ENCODE data around the gene PFKFB4.
A peak's percentile ranks its signal among the peaks of the same experiment; 100 is the strongest.

The PFKFB4 gene

DNA sequence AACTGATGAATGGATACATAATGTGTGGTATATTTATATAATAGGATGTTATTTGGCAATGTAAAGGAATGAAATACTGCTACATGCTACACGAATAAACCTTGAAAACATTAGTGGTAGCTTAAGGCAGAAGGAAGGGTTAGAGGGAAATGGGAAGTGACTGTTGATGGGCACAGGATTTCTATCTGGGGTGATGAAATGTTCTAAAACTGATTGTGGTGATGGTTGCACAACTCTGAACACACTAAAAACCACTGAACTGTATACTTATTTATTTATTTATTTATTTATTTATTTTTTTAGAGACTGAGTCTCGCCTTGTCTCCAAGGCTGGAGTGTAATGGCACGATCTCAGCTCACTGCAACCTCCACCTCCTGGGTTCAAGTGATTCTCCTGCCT, 27.8 kb downstream of the PFKFB4 start:
- no peak for DNase-seq

DNA sequence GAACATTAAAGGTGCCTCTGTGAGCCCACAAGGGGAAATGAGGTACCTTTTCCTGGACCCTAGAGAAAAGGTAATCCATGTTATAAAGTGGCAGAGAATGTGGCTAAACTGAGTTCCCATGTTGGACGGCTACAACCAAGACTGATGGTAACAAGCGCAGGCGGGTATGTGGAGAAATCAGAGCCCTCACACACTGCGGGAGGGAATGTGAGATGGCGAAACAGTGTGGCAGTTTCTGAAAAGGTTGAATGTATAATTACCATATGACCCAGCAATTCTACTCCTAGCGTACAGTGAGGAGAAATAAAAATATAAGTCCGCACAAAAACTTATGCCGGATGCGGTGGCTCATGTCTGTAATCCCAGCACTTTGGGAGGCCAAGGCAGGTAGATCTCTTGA, 28.6 kb downstream of the PFKFB4 start:
- DNase-seq, result no peak

DNA sequence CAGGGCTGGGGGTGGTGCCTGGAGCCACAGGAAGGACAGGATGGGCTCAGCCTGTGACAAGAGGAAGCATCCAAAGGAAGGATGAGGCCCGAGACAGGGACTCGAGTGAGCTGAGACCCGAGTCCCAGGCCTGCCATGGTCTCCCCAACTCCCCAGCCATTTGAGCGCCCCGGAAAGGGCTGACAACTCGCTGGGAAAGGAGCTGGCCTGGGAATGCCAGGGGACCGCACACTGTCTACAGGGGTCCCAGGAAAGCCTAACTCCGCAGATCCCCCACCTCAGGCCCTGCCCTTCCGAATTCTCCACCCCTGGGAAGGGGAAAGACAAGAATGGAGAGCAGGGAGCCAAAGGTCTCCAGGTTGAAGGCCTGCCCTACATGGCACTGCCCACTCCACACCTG, 31.6 kb downstream of the PFKFB4 start:
- DNase-seq, result no peak

DNA sequence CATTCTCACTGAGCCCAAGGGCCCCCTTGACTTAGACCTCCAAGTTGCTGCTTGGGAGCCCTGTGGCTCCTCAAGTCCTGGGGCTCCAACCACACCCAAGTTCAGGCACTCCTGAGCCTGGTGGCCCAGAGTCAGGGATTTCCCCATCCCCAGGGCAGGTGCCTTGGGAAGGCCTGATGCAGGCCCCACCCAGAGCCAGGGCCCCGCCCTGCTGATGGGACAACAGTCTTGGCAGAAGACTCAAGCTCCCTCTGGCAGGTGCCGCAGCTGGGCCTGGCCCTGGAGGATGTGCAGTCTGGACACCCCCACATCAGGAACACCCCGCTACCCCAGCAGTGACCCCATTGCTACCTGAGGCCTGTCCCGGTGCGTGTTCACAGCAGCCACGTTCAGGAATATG, 35.0 kb downstream of the PFKFB4 start:
- DNase-seq, result no peak

DNA sequence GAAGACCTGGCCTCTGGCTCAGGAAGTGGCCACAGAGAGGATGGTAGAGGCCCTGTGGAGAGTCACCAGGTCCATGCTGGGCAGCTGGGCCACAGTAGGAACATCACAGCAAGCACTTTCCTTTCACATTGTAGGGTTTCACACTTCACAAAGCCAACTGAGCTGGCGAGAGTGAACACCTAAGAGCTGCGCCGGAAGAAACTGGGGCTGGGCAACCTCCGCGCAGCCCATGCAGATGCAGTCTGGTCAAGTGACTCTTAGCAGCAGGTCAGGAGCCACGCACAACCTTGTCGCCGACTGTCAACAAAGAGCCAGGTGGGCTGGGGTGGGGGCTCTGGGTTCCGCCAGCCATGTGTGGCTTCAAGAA, 37.3 kb downstream of the PFKFB4 start:
- no peak for DNase-seq

DNA sequence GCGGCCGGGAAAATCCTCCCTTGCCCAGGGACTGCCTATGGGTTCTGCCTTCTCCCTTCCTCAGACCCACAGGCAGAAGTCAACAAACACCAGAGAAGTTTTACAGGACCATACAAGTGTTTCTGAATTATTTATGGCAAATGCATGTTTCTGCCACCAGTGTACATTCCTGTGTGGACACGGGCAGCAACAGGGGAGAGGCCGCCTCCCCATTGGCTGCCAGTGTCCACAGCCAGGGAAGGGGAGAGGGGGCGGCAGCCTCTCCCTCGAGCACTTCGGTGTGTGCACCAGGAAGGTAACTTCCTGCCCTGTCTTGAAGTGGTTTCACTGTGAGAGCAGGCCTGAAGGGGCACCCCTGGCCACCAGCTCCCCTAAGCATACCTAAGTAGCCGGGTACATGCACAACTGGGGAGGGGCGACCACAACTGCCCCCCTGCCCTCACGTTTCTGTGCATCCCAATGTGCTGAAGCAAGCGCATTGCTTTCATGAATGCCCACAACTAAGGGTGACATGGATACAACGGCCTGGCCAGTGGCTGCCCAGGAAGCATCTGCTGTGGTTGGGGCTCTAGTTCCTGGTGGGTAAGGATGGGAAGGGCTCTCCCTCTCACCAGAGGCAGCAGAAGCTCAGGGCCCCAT, 37.8 kb downstream of the PFKFB4 start:
- DNase-seq, result no peak

DNA sequence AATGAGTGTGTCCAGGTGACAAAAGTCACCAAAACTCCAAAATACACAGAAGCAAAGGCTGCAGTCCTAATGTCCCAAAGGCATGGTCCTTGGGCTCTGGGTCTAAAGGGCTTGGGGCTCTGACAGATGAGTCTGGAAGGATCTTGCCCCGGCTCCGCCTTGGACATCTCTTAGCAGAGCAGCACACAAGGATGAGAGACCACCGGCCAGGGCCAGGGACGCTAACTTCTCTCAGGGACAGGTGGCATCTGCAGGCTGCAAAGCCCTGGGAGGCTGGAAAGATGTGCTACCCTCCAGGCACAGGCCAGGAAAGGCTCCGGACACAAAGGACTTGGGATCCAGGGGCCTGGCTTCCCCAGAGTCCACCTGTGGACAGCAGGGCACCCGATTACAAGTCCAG, 38.5 kb downstream of the PFKFB4 start:
- DNase-seq, result no peak

DNA sequence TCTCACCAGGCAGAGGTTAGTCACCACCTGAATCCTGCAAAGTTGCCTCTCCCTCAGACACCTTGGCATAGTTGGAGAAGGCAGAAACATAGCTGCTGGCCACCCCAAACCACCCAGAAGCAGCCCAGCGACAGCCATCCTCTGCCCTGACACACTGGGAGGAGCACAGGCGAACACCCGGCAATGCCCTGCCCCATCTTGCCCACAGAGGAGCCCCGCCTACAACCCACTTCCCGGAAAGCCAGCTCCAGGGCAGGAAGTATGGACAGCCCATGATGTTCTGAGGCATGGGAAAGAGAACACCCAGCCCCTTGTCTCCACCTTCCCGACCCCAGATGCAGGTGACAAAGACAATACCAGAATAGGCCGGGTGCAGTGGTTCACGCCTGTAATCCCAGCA, 40.0 kb downstream of the PFKFB4 start:
- no peak for DNase-seq

DNA sequence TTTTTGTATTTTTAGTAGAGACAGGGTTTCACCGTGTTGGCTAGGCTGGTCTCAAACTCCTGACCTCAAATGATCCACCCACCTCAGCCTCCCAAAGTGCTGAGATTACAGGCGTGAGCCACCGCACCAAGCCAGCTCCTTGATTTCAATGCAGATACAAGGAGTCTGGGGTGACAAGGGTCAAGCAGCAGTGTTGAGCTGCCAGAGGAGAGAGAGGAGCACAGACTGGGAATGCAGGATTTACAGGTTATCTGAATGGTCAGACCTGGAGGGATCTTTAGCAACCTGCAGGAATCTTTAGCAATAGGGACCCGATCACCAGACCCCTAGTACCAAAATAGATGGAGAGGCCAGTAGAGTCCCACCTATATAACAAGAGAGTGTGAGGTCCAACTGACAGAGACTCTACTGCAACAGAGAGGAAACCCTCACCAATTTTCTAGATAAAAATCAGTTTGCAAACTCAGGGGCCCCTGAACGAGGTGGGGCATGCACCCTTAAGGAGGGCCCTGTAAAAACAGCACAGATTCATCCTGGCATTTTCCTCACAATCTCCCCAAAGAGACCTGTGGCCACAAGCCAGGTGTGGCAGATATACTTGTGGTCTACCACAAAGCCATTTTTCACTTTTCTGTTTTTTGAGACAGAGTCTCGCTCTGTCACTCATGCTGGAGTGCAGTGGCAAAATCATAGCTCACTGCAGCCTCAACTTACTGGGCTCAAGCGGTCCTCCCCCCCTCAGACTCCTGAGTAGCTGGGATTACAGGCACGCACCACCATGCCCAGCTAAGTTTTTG, 42.0 kb downstream of the PFKFB4 start:
- DNase-seq, result no peak

DNA sequence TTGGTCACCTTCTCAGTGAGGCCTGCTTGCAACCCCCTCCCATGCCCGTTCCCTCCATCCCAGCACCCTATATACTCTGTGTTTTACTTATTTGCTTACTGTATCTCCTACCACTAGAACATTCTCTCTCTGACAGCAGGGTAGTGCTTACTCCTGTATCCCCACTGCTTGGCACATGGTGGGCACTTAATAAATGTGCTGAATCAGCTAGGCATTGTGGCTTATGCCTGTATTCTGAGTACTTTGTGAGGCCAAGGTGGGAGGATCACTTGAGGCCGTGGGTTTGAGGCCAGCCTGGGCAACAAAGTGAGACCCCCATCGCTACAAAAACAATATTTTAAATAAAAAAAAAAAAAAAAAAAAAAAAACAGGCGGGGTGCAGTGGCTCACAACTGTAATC, 45.1 kb downstream of the PFKFB4 start:
- no peak for DNase-seq

DNA sequence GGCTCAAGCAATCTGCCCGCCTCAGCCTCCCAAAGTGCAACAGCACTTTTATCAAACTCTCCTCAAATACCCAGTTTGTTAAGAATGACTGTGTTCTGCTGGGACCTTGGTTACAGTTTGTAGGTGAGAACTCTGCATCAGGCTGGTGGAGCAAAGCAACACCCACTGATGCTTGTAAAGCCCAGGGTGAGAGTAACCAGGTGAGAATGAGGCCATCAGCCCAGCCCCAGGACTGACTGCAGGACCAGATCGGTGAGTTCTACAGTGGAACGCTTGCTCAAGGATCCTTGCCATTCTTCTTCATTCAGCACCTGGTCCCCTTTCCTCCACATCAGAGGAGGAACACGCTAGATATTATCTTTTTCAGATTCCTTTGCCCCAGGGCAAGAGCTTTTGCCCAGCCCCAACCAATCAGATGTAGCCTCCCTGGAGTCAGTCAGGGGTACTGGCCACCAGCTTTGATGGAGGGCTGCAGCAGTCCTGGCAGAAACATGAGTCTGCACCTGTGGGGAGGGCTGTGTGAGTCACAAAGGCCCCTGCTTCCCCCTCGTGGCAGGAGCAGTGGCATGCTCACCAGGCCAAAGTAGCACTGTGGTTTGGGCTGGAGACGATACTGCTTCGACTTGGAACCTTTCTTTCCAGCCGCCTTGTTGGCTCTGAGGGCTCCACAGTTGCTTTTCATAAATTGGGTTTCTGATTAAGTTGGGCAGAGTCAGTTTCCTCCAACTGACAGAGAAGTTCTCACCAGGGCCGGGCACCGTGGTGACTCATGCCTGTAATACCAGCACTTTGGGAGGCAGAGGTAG, 49.1 kb downstream of the PFKFB4 start:
- DNase-seq, result no peak

DNA sequence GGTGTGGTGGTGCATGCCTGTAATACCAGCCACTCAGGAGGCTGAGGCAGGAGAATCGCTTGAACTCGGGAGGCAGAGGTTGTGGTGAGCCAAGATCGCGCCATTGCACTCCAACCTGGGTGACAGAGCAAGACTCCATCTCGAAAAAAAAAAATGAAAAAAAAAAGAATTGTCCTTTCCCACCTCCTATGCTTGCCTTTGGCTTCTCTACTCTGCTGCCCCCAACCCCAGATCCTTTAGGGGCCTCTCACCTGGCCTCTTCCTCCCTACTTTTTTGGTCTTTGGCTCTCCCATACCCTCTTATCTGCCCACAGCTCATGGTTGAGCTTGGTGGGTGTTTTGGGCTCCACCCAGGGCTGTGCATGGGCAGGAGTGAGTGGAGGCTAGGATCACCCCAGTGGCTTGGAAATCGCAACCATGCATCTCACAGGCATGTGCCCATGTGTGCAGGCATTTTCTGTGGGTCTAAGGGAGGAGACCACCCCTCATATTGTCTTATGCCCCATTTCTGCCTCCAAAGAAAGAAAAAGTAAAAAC, 50.6 kb downstream of the PFKFB4 start:
- no peak for DNase-seq

DNA sequence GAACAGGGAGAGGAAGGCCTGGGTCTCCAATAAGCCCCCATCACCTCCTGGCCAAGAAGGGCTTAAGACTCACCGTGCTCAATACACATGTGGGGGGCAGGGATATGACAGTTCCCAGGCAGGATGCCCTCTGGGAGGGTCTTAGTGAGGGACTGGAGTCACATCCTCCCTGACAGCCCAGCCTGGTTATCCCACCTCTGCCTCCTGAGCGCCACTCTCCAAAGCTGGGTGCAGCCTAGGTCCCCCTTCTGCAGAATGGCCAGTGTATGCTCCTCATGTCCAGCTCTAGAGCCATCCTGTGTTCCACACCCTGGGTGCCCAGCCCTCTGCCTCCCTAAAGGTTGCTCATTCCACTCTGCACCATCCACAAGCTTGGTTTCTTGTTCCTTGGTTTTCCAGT, 51.5 kb downstream of the PFKFB4 start:
- DNase-seq, result no peak

DNA sequence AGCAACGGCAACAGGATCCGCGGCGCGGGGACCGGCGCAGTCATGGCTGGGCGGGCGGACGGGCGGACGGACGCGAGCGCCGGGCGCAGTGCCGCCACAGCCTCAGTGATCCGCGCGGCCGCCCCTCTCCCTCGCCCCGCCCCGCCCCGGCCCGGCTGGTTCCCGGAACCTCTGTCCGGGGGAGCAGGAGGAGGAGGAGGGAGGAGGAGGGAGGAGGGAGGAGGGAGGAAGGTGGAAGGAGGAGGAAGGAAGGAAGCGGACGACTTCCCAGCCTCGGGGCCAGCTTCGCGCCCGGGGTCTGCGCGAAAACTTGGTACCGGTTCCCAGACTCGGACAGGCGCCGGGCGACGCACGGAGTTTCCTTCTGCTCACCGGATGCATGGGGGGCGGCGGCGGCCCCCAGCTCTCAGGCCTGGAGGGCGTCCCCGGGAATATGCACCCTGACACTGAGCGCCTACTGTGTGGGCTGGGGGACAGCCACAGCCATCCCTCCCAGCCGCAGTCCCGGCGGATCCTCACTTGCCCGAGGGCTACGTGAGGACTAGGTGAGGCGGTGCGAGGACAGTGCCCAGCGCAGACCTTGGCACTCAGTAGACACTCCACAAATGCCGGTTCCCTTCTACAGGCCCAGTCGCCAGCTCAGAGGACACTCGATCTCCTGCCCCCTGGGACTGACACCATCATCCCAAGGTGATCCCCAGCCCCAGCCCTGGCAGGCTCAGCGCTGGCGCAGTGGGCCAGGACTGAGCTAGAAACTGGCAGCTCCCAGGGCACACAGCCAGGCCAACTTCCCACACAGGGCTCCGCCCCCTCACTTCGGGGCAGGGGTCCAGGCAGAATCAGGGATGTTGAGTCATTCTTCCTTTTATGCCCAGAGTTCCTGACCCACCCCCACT, 52.3 kb downstream of the PFKFB4 start, which contains the start of gene SHISA5:
TSS of gene SHISA5 (minus strand) at position 124 of the 896 bp plus-strand sequence. CDS start at position 44, 80 bp downstream.
- DNase-seq, result no peak

DNA sequence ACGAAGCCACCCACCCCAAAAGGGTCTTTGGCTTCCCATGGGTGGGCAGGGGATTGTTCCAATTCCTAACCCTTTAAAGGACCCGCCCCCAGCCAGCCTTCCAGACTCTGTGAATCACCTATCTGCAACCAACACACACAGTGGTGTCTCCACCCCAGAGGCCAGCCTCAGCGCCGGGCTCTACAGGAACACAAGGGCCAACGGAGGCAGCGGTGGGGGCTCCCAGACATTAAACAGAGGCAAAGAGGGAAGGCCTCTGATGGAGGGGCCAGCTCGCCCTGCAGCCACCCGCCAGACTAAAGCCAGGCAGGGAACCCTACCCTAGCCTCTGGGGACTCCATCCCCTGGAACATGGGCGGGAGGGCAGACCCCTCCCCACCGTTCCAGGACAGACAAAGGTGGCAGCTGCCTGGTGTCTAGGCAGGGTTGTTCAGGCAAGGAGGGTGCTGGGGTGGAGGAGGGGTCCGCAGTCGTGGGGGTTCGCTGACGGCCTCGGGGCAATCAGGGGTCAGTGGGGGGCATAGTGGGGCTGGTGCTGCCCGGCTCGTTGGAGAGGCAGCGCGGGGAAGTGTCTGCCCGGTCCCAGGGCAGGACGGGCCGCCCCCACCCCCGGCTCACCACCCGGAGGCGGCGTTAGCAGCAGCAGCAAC, 53.1 kb downstream of the PFKFB4 start:
- no peak for DNase-seq

DNA sequence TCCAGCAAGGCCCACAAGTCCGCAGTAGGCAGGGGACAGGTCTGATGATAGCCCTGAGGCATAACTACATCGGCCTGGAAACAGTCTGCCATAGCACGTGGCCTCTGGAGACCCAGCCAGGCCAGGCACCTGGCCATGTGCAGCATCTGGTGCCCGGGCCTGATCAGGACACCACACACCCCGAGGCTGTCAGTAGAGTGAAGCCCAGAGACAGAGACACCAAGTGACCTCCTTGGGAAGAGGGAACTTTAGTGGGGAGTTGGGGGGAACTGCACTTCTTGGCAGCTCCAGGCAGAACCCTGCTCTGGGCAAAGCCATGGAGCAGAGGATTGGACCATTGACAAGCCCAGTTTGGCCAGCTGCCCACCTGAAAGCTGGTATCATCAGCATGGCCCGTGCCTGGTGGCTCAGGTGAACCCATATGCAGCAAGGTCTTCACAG, 53.9 kb downstream of the PFKFB4 start:
- DNase-seq, result peak in 1 of 2 experiments; percentile 51

DNA sequence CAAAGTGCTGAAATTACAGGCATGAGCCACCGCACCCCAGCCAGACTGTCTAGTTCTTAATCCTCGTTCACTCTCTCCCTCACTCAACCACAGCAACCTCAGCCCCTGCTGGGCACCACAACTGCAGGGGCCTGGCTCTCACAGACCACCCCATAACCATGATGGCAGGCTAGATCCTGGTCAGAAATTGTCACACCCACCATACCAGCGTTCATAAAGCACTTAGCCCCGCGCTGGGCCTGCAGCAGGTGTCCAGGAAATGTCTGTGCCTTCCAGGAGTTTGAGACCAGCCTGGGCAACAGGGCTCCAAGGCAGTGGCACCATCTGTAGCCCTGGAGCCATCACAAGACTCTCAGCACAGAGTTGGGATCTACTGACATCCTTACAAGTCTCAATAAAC, 54.5 kb downstream of the PFKFB4 start:
- no peak for DNase-seq

DNA sequence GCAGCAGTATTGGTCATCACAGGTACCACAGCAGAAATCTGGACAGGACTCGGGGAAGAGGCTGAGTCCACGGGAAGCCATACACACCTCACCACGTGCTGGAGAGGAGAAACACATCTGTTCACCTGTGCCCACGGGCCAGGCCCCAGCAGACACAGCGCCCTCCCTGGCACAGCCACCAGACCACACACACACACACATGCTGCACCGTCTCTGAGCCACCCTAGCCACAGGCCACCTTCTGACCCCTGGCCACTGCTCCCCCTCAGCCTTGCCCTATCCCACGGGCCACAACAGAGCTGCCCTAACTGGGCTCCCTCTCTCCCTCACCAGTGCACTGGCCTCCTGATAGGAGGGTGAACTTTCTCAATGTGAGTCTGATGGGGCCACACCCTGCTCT, 55.4 kb downstream of the PFKFB4 start:
- no peak for DNase-seq

DNA sequence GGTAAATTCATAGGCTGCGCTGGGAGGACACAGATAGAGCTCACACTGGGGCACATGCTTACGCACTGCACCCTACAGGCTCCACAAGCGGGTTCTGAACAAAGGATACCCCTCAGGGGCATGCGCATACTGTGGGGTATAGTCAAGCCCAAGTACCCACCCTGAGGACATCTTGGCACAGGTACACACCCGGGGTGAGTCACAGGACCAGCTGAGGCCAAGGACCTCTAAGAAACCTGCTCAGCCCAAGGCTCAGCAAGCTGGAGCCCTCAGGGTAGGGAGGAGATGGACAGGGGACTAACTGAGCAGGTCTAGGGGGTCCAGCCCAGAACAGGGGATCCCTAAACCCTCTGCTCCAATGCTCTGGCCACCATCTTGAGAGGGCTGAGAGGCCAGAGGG, 55.9 kb downstream of the PFKFB4 start:
- DNase-seq, result no peak

DNA sequence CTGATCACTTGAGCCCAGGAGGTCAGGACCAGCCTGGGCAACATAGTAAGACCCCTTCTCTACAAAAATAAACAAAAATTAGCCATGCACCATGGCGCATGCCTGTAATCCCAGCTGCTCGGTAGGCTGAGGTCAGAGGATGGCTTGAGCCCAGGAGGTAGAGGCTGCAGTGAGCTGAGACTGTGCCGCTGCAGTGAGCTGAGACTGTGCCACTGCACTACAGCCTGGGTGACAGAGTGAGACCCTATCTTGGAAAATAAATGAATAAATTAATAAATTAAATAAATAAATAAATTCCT, 63.5 kb downstream of the PFKFB4 start:
- no peak for DNase-seq

DNA sequence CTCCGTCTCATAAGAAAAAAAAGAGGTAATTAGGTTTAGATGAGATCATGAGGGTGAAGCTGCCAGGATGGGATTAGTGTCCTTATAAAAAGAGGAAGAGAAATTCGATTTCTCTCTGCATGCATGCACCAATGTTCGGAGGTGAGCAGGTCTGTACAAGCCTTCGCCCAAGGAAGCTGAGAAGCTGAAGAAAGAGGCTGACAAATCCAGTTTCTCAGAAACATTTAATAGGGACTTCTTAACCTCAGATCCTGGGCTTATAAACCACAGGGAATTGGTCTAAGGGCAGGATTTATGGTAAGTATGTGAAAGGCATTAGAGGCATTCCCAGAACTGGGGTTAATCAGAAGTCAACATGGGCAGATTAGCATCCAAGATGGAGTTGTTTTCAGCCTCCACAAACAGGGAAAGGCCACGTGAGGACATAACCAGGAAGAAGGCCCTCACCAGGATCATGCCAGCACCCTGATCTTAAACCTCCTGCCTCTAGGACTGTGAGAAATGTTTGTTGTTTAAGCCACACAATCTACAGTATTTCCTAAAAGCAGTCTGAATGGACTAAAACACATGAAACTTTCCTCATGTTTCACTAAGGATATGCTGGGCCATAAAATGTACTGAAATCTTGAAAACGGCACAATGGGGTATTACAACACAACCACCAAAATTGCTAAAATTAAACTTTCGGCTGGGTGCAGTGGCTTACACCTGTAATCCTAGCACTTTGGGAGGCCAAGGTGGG, 64.0 kb downstream of the PFKFB4 start:
- no peak for DNase-seq

Measured in cerebellar nuclear complex (tissue), 1 donor.